Measurements from ENCODE around the gene PEAR1. TPM values are rescaled to one million over a fixed set of nuclear protein-coding genes. Genes with fewer than 3 reads are reported as not detected.

The PEAR1 gene
- polyA plus RNA-seq, 1 of the 3 experiments (the other 2 are of a cell fraction), result 1.2 TPM

DNA sequence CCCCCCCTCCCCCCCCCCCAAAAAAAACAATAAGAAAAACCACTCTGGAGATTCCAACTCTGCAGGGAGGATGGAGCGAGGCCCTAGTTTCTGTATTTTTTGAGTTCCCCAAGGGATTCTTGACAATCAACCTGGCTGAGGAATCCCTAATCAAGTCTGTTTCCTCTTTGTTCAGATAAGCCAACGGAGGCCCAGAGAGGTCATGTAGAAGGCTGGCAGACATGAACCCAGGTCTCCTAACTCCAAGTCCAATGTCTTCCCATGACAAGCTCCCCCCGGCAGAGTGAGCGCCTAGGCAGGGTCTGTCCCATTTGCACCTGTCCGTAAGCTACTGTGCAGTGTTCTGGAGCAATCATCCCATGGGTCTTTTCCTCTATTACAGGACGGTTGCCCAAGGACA, 66.4 kb downstream of the PEAR1 start (continued):
- TF ChIP-seq RCOR1 (IDR thresholded peaks at IDR 0.05; ENCODE audit: low read length), result no peak
- TF ChIP-seq MXI1 (IDR thresholded peaks at IDR 0.05; ENCODE audit: low read depth, low read length), result no peak
- no peak for TF ChIP-seq EP300 (IDR thresholded peaks at IDR 0.05; ENCODE audit: borderline replicate concordance in 1 of 2, low read depth in 1 of 2, low read length in 1 of 2)
- no peak for TF ChIP-seq NFIC (IDR thresholded peaks at IDR 0.05; ENCODE audit: borderline replicate concordance)
- TF ChIP-seq, protein P1, sequence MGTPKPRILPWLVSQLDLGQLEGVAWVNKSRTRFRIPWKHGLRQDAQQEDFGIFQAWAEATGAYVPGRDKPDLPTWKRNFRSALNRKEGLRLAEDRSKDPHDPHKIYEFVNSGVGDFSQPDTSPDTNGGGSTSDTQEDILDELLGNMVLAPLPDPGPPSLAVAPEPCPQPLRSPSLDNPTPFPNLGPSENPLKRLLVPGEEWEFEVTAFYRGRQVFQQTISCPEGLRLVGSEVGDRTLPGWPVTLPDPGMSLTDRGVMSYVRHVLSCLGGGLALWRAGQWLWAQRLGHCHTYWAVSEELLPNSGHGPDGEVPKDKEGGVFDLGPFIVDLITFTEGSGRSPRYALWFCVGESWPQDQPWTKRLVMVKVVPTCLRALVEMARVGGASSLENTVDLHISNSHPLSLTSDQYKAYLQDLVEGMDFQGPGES (IDR thresholded peaks at IDR 0.05; ENCODE audit: low read depth, low read length), result no peak
- TF ChIP-seq, protein P2, sequence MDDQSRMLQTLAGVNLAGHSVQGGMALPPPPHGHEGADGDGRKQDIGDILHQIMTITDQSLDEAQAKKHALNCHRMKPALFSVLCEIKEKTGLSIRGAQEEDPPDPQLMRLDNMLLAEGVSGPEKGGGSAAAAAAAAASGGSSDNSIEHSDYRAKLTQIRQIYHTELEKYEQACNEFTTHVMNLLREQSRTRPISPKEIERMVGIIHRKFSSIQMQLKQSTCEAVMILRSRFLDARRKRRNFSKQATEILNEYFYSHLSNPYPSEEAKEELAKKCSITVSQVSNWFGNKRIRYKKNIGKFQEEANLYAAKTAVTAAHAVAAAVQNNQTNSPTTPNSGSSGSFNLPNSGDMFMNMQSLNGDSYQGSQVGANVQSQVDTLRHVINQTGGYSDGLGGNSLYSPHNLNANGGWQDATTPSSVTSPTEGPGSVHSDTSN (IDR thresholded peaks at IDR 0.05), result no peak
- no peak for TF ChIP-seq SIN3A (IDR thresholded peaks at IDR 0.05; ENCODE audit: borderline replicate concordance, low read depth, low read length)

DNA sequence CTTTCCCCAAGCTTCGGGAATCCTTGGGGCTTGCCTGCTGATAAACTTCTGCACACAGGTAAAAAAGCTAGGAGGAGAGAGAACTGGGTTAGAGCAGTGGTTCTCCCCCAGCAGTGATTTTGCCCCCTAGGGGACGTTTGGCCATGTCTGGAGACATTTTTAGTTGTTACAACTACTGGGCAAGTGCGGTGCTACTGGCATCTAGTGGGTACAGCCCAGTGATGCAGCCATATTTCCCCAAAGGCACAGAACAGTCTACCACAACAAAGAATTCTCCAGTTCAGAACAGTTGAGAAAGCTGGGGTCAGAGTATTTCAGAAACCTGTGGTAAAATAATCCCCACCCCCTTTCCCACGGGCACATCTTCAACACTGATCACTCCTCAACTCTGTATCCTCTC, 68.2 kb downstream of the PEAR1 start:
- Histone ChIP-seq H3K36me3 (replicated peaks in 1 of 2; ENCODE audit: control insufficient read depth in 1 of 2, insufficient read depth in 2 of 2, low read length in 1 of 2) (peaks cover 32 to 85% of the 10 kb centered on the region in 2 experiments), H3F3A (replicated peaks; ENCODE audit: insufficient read depth) (no peaks in the 10 kb centered on the region), H3K4me3 (ENCODE audit: low read depth in 2 of 2, low read length in 1 of 2) (no peak overlapping the region), H3K4me1 (ENCODE audit: control insufficient read depth in 1 of 2, insufficient read depth in 2 of 2, low read depth in 1 of 2, low read length in 1 of 2) (peaks cover 0 to 7% of the 10 kb centered on the region in 2 experiments; a peak in 2 of 4 replicates), H3K9me3 (no peaks in the 10 kb centered on the region), H3K9ac (no peak overlapping the region), H3K27me3 (ENCODE audit: insufficient read depth) (no peaks in the 10 kb centered on the region), H3K27ac (ENCODE audit: low read depth in 2 of 2, low read length in 1 of 2) (no peak overlapping the region), H2AFZ (ENCODE audit: low read depth) (no peak overlapping the region), H3K79me2 (ENCODE audit: insufficient read depth) (no peaks in the 10 kb centered on the region), H3K9me2 (no peaks in the 10 kb centered on the region), H4K20me1 (ENCODE audit: insufficient read depth) (no peaks in the 10 kb centered on the region), H3K4me2 (no peak overlapping the region)
- 64% methylated on average over 4 of the region's 4 CpGs for WGBS (ENCODE audit: low lambda C conversion rate)
- POLR2A ChIA-PET, result no interaction called here
- no peak for TF ChIP-seq POLR2AphosphoS5 (IDR thresholded peaks at IDR 0.05; ENCODE audit: low read depth, low read length)
- TF ChIP-seq, protein P3, sequence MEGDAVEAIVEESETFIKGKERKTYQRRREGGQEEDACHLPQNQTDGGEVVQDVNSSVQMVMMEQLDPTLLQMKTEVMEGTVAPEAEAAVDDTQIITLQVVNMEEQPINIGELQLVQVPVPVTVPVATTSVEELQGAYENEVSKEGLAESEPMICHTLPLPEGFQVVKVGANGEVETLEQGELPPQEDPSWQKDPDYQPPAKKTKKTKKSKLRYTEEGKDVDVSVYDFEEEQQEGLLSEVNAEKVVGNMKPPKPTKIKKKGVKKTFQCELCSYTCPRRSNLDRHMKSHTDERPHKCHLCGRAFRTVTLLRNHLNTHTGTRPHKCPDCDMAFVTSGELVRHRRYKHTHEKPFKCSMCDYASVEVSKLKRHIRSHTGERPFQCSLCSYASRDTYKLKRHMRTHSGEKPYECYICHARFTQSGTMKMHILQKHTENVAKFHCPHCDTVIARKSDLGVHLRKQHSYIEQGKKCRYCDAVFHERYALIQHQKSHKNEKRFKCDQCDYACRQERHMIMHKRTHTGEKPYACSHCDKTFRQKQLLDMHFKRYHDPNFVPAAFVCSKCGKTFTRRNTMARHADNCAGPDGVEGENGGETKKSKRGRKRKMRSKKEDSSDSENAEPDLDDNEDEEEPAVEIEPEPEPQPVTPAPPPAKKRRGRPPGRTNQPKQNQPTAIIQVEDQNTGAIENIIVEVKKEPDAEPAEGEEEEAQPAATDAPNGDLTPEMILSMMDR (IDR thresholded peaks at IDR 0.05), result peak; percentile 40
- peak; percentile 49 for TF ChIP-seq RAD21 (IDR thresholded peaks at IDR 0.05; ENCODE audit: low read length)
- TF ChIP-seq, protein P4, sequence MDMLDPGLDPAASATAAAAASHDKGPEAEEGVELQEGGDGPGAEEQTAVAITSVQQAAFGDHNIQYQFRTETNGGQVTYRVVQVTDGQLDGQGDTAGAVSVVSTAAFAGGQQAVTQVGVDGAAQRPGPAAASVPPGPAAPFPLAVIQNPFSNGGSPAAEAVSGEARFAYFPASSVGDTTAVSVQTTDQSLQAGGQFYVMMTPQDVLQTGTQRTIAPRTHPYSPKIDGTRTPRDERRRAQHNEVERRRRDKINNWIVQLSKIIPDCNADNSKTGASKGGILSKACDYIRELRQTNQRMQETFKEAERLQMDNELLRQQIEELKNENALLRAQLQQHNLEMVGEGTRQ (IDR thresholded peaks at IDR 0.05; ENCODE audit: borderline replicate concordance, low read depth, low read length), result no peak
- CTCF ChIA-PET, result interaction anchor here (0.6 to 1.5 kb wide), 4 partner anchors 13 to 112 kb away, joined by 3 read pairs; no protein-coding TSS in a partner anchor
- DNase-seq, result no peak
